Forelimb muscle (tissue), 1 donor: ENCODE data around the gene EPB41L4B. TPM values are rescaled to one million over a fixed set of nuclear protein-coding genes. Genes with fewer than 3 reads are reported as not detected.
"Not testable (repeated sequence)": the region's sequence is repeated elsewhere in the genome, so short reads cannot be mapped to it uniquely, and the experiment has no call there.

Experiments used
- DNase-seq: peaks from one replicate; pipeline ENCODE4 v3.0.0-alpha.2; 2013; ENCODE audit warnings: low read depth
- polyA plus RNA-seq: library from polyadenylated mRNA; unstranded; fragments of 120-200 nt; gene quantifications from one replicate; pipeline ENCODE4 v1.2.1, GENCODE V29; 2013; ENCODE audit not compliant: insufficient read length

Gene EPB41L4B
- polyA plus RNA-seq, 1 donor: 10.7 TPM

- no peak for DNase-seq
These were observed 154.6 kb downstream of the EPB41L4B start for GRCh38 chr9:109166171-109166770.

- DNase-seq: no peak
These were observed 156.8 kb downstream of the EPB41L4B start for GRCh38 chr9:109164042-109164441.

GRCh38 chr9:109163194-109163593 is 157.7 kb downstream of the EPB41L4B start:
- DNase-seq: no peak

GRCh38 chr9:109162677-109163076 is 158.2 kb downstream of the EPB41L4B start:
- DNase-seq: no peak

- DNase-seq: no peak
These were observed 159.4 kb downstream of the EPB41L4B start for GRCh38 chr9:109161471-109161870.

- no peak for DNase-seq
These were observed 161.3 kb downstream of the EPB41L4B start for GRCh38 chr9:109159583-109159982.

GRCh38 chr9:109158651-109159050 is 162.2 kb downstream of the EPB41L4B start:
- DNase-seq: no peak

- no peak for DNase-seq
These were observed 164.2 kb downstream of the EPB41L4B start for GRCh38 chr9:109156708-109157107.

- no peak for DNase-seq
These were observed 169.8 kb downstream of the EPB41L4B start for GRCh38 chr9:109150925-109151545.

- no peak for DNase-seq
These were observed 171.1 kb downstream of the EPB41L4B start for GRCh38 chr9:109149722-109150121.

- DNase-seq: no peak
These were observed 171.8 kb downstream of the EPB41L4B start for GRCh38 chr9:109149089-109149488.

GRCh38 chr9:109145051-109145450 is 175.8 kb downstream of the EPB41L4B start:
- DNase-seq: no peak

- DNase-seq: no peak
These were observed 176.8 kb downstream of the EPB41L4B start for GRCh38 chr9:109143881-109144562.

GRCh38 chr9:109141375-109141774 is 179.5 kb downstream of the EPB41L4B start:
- DNase-seq: no peak

- no peak for DNase-seq
These were observed 181.0 kb downstream of the EPB41L4B start for GRCh38 chr9:109139851-109140250.

GRCh38 chr9:109138421-109138820 is 182.4 kb downstream of the EPB41L4B start:
- DNase-seq: no peak

- DNase-seq: no peak
These were observed 186.7 kb downstream of the EPB41L4B start for GRCh38 chr9:109134167-109134578.

- DNase-seq: no peak
These were observed 187.3 kb downstream of the EPB41L4B start for GRCh38 chr9:109133533-109133932.

- no peak for DNase-seq
These were observed 188.3 kb downstream of the EPB41L4B start for GRCh38 chr9:109132567-109133021.

GRCh38 chr9:109129470-109130197 is 191.2 kb downstream of the EPB41L4B start:
- no peak for DNase-seq

GRCh38 chr9:109126671-109127070 is 194.2 kb downstream of the EPB41L4B start:
- DNase-seq: not testable (repeated sequence)

- DNase-seq: no peak
These were observed 196.7 kb downstream of the EPB41L4B start for GRCh38 chr9:109124121-109124520.
